WTC11 (cell line): ENCODE data around the gene DAPK1. TPM values are rescaled to one million over a fixed set of nuclear protein-coding genes. Genes with fewer than 3 reads are reported as not detected.

ENCODE experiments used
- ATAC-seq: fragments of 200-7000 bp; cut with Tn5 transposase; 2 replicates; pipeline ENCODE4 v1.10.0; 2021; ENCODE audit warnings: mild to moderate bottlenecking, moderate library complexity
- CTCF ChIA-PET: fragments of 300-600 bp; sonication (Branson Sonifier 250); formaldehyde crosslinking; loops from one replicate; lab custom pipeline; 2021; ENCODE audit warnings: antibody characterized with exemption; lab: Charles Lee
- POLR2A ChIA-PET: fragments of 350-600 bp; sonication (Branson Sonifier 250); formaldehyde crosslinking; loops from one replicate; lab custom pipeline; 2021; ENCODE audit warnings: antibody characterized with exemption; lab: Charles Lee
- DNase-seq: peaks from one replicate; pipeline ENCODE4 v3.0.0; 2021; ENCODE audit warnings: low spot score
- H3K27ac Mint-ChIP-seq: 2 replicates; pipeline ENCODE4 v1.8.0; 2021; ENCODE audit warnings: mixed read lengths
- H3K27me3 Mint-ChIP-seq: 2 replicates; pipeline ENCODE4 v1.8.0; 2021; ENCODE audit warnings: low read depth, mild to moderate bottlenecking, moderate library complexity, mixed read lengths
- H3K36me3 Mint-ChIP-seq: 2 replicates; pipeline ENCODE4 v1.8.0; 2021; ENCODE audit warnings: mixed read lengths
- H3K4me1 Mint-ChIP-seq: 2 replicates; pipeline ENCODE4 v1.8.0; 2022; ENCODE audit warnings: mixed read lengths
- H3K4me3 Mint-ChIP-seq: 2 replicates; pipeline ENCODE4 v1.8.0; 2021; ENCODE audit warnings: mild to moderate bottlenecking, moderate library complexity, mixed read lengths
- H3K9me3 Mint-ChIP-seq: 2 replicates; pipeline ENCODE4 v1.8.0; 2021; ENCODE audit warnings: mixed read lengths
- FOXK1 ChIP-seq: sonication (generic); formaldehyde crosslinking; IDR thresholded peaks from 2 replicates; pipeline ENCODE4 v1.8.0; 2022; ENCODE audit warnings: mild to moderate bottlenecking, moderate library complexity, missing genetic modification reagents
- GABPB1 ChIP-seq: sonication (generic); formaldehyde crosslinking; IDR thresholded peaks from 2 replicates; pipeline ENCODE4 v1.8.1; 2023; ENCODE audit warnings: mild to moderate bottlenecking, missing genetic modification reagents
- IRF2 ChIP-seq: sonication (generic); formaldehyde crosslinking; IDR thresholded peaks from 2 replicates; pipeline ENCODE4 v1.8.0; 2022; ENCODE audit warnings: low read depth, missing genetic modification reagents, borderline replicate concordance
- JAZF1 ChIP-seq: fragments of 250-450 bp; sonication (Bioruptor Pico); IDR thresholded peaks from 2 replicates; pipeline ENCODE4 v1.9.0; 2021; ENCODE audit warnings: moderate library complexity, mild to moderate bottlenecking, inconsistent platforms
- KAT7 ChIP-seq: sonication (generic); formaldehyde crosslinking; IDR thresholded peaks from 2 replicates; pipeline ENCODE4 v1.8.1; 2023; ENCODE audit warnings: missing genetic modification reagents, mild to moderate bottlenecking, borderline replicate concordance
- PRRX2 ChIP-seq: fragments of 250-450 bp; sonication (Bioruptor Pico); IDR thresholded peaks from 2 replicates; pipeline ENCODE4 v1.8.0; 2021; ENCODE audit warnings: mild to moderate bottlenecking
- RORB ChIP-seq: fragments of 250-450 bp; sonication (Bioruptor Pico); IDR thresholded peaks from 2 replicates; pipeline ENCODE4 v1.9.0; 2021; ENCODE audit warnings: mild to moderate bottlenecking
- SP1 ChIP-seq: sonication (generic); formaldehyde crosslinking; conservative IDR thresholded peaks from 2 replicates; pipeline ENCODE4 v1.8.1; 2022; ENCODE audit warnings: missing genetic modification reagents
- TEAD4 ChIP-seq: sonication (generic); formaldehyde crosslinking; IDR thresholded peaks from 2 replicates; pipeline ENCODE4 v1.8.0; 2022; ENCODE audit warnings: mild to moderate bottlenecking, missing genetic modification reagents
- ZBTB21 ChIP-seq: sonication (generic); formaldehyde crosslinking; IDR thresholded peaks from 2 replicates; pipeline ENCODE4 v1.8.1; 2023; ENCODE audit warnings: mild to moderate bottlenecking, missing genetic modification reagents, borderline replicate concordance
- ZNF121 ChIP-seq: sonication (generic); formaldehyde crosslinking; IDR thresholded peaks from 2 replicates; pipeline ENCODE4 v1.8.0; 2023; ENCODE audit warnings: missing genetic modification reagents
- ZNF317 ChIP-seq: sonication (generic); formaldehyde crosslinking; IDR thresholded peaks from 2 replicates; pipeline ENCODE4 v1.8.1; 2023; ENCODE audit warnings: low read depth, mild to moderate bottlenecking, moderate library complexity, missing genetic modification reagents, borderline replicate concordance
- total RNA-seq: library from RNA; stranded (reverse); gene quantifications from 3 replicates; pipeline ENCODE4 v1.2.3, GENCODE V29; 2021
- TF ChIP-seq, protein P1 (sequence below): sonication (generic); formaldehyde crosslinking; IDR thresholded peaks from 2 replicates; pipeline ENCODE4 v1.8.0; 2022; ENCODE audit warnings: missing genetic modification reagents
- TF ChIP-seq, protein P2 (sequence below): sonication (generic); formaldehyde crosslinking; IDR thresholded peaks from 2 replicates; pipeline ENCODE4 v1.8.1; 2023; ENCODE audit warnings: mild to moderate bottlenecking, missing genetic modification reagents, moderate library complexity
- TF ChIP-seq, protein P3 (sequence below): sonication (generic); formaldehyde crosslinking; conservative IDR thresholded peaks from 2 replicates; pipeline ENCODE4 v1.8.1; 2022; ENCODE audit warnings: mild to moderate bottlenecking, missing genetic modification reagents
- TF ChIP-seq, protein P4 (sequence below): sonication (generic); formaldehyde crosslinking; IDR thresholded peaks from 2 replicates; pipeline ENCODE4 v1.8.0; 2022; ENCODE audit warnings: mild to moderate bottlenecking, missing genetic modification reagents
- TF ChIP-seq, protein P5 (sequence below): fragments of 250-450 bp; sonication (Bioruptor Pico); IDR thresholded peaks from 2 replicates; pipeline ENCODE4 v2.1.2; 2022; ENCODE audit warnings: mild to moderate bottlenecking, moderate library complexity
- TF ChIP-seq, protein P6 (sequence below): sonication (generic); formaldehyde crosslinking; IDR thresholded peaks from 2 replicates; pipeline ENCODE4 v1.8.1; 2023; ENCODE audit warnings: mild to moderate bottlenecking, moderate library complexity, missing genetic modification reagents
- TF ChIP-seq, protein P7 (sequence below): sonication (generic); formaldehyde crosslinking; IDR thresholded peaks from 2 replicates; pipeline ENCODE4 v1.8.1; 2022; ENCODE audit warnings: mild to moderate bottlenecking, moderate library complexity, missing genetic modification reagents

Gene DAPK1
- total RNA-seq, 1 experiment from 2014 or later, result 129 TPM

DNA sequence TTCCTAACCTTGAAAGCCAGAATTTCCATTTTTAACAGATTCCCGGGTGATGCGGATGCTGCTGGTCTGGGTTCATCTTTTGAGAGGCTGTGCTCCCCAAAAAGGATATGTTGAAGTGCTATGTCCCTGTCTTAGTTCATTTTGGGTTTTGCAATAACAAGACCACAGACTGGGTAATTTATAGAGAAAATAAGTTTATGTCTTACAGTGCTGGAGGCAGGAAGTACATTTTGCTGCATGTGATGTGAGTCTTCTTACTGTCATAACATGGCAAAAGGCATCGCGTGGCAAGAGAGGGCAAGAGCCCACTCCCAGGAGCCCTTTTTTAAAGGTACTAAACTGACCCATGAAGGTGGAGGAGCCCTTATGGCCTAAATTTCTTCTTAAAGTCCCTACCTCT, 114.1 kb downstream of the DAPK1 start:
- no peak overlapping the region; the same call in 1 of the 2 replicates for H3K27ac Mint-ChIP-seq
- peaks cover 75% of the 10 kb centered on the region for H3K36me3 Mint-ChIP-seq
- ChIA-PET POLR2A (no interaction called here), CTCF (no interaction called here)
- TF ChIP-seq SP1 (CRISPR knock-in tag), result no peak
- H3K4me3 Mint-ChIP-seq, result no peak overlapping the region
- H3K27me3 Mint-ChIP-seq, result no peaks in the 10 kb centered on the region
- no peak for DNase-seq
- H3K4me1 Mint-ChIP-seq, result peaks cover 65% of the 10 kb centered on the region
- peaks cover 3% of the 10 kb centered on the region; the same call in 1 of the 2 replicates for H3K9me3 Mint-ChIP-seq
- no peak for ATAC-seq

DNA sequence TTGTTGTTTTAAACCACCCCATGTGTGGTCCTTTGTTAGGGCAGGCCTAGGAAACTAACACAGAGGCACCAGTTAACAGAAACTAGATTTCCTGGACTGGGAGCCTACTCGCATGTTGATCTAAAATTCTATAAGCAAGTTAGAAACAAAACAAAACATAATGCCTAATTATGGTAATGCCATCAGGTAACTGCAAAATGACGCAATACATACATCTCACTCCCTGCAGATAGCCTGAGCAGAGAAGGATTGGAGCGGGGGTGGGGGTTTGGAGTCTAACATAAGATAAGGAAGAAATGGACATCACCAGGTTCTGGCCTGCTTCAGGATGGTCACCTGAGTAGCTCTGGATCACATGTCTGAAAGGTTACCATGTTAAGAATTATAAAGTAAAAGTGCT, 114.9 kb downstream of the DAPK1 start:
- ChIA-PET CTCF (no interaction called here), POLR2A (no interaction called here)
- no peak for ATAC-seq
- no peaks in the 10 kb centered on the region for H3K27me3 Mint-ChIP-seq
- 0 out of 2 replicates have a peak overlapping the region, but pooled peaks have one; percentile 17 for H3K27ac Mint-ChIP-seq
- H3K4me3 Mint-ChIP-seq, result no peak overlapping the region
- peaks cover 62% of the 10 kb centered on the region for H3K4me1 Mint-ChIP-seq
- TF ChIP-seq RORB (CRISPR knock-in tag) (no peak), KAT7 (CRISPR knock-in tag) (no peak), PRRX2 (CRISPR knock-in tag) (no peak), JAZF1 (no peak), GABPB1 (CRISPR knock-in tag) (no peak), TEAD4 (CRISPR knock-in tag) (no peak), ZBTB21 (CRISPR knock-in tag) (no peak), FOXK1 (CRISPR knock-in tag) (no peak), ZNF317 (CRISPR knock-in tag) (no peak), IRF2 (CRISPR knock-in tag) (no peak), ZNF121 (no peak)
- TF ChIP-seq, protein P1, sequence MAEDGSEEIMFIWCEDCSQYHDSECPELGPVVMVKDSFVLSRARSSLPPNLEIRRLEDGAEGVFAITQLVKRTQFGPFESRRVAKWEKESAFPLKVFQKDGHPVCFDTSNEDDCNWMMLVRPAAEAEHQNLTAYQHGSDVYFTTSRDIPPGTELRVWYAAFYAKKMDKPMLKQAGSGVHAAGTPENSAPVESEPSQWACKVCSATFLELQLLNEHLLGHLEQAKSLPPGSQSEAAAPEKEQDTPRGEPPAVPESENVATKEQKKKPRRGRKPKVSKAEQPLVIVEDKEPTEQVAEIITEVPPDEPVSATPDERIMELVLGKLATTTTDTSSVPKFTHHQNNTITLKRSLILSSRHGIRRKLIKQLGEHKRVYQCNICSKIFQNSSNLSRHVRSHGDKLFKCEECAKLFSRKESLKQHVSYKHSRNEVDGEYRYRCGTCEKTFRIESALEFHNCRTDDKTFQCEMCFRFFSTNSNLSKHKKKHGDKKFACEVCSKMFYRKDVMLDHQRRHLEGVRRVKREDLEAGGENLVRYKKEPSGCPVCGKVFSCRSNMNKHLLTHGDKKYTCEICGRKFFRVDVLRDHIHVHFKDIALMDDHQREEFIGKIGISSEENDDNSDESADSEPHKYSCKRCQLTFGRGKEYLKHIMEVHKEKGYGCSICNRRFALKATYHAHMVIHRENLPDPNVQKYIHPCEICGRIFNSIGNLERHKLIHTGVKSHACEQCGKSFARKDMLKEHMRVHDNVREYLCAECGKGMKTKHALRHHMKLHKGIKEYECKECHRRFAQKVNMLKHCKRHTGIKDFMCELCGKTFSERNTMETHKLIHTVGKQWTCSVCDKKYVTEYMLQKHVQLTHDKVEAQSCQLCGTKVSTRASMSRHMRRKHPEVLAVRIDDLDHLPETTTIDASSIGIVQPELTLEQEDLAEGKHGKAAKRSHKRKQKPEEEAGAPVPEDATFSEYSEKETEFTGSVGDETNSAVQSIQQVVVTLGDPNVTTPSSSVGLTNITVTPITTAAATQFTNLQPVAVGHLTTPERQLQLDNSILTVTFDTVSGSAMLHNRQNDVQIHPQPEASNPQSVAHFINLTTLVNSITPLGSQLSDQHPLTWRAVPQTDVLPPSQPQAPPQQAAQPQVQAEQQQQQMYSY (CRISPR knock-in tag), result no peak
- TF ChIP-seq, protein P2, sequence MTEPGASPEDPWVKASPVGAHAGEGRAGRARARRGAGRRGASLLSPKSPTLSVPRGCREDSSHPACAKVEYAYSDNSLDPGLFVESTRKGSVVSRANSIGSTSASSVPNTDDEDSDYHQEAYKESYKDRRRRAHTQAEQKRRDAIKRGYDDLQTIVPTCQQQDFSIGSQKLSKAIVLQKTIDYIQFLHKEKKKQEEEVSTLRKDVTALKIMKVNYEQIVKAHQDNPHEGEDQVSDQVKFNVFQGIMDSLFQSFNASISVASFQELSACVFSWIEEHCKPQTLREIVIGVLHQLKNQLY, result no peak
- TF ChIP-seq, protein P3, sequence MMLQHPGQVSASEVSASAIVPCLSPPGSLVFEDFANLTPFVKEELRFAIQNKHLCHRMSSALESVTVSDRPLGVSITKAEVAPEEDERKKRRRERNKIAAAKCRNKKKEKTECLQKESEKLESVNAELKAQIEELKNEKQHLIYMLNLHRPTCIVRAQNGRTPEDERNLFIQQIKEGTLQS (CRISPR knock-in tag), result no peak
- TF ChIP-seq, protein P4, sequence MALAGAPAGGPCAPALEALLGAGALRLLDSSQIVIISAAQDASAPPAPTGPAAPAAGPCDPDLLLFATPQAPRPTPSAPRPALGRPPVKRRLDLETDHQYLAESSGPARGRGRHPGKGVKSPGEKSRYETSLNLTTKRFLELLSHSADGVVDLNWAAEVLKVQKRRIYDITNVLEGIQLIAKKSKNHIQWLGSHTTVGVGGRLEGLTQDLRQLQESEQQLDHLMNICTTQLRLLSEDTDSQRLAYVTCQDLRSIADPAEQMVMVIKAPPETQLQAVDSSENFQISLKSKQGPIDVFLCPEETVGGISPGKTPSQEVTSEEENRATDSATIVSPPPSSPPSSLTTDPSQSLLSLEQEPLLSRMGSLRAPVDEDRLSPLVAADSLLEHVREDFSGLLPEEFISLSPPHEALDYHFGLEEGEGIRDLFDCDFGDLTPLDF, result no peak
- TF ChIP-seq, protein P5, sequence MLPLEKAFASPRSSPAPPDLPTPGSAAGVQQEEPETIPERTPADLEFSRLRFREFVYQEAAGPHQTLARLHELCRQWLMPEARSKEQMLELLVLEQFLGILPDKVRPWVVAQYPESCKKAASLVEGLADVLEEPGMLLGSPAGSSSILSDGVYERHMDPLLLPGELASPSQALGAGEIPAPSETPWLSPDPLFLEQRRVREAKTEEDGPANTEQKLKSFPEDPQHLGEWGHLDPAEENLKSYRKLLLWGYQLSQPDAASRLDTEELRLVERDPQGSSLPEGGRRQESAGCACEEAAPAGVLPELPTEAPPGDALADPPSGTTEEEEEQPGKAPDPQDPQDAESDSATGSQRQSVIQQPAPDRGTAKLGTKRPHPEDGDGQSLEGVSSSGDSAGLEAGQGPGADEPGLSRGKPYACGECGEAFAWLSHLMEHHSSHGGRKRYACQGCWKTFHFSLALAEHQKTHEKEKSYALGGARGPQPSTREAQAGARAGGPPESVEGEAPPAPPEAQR (CRISPR knock-in tag), result no peak
- TF ChIP-seq, protein P6, sequence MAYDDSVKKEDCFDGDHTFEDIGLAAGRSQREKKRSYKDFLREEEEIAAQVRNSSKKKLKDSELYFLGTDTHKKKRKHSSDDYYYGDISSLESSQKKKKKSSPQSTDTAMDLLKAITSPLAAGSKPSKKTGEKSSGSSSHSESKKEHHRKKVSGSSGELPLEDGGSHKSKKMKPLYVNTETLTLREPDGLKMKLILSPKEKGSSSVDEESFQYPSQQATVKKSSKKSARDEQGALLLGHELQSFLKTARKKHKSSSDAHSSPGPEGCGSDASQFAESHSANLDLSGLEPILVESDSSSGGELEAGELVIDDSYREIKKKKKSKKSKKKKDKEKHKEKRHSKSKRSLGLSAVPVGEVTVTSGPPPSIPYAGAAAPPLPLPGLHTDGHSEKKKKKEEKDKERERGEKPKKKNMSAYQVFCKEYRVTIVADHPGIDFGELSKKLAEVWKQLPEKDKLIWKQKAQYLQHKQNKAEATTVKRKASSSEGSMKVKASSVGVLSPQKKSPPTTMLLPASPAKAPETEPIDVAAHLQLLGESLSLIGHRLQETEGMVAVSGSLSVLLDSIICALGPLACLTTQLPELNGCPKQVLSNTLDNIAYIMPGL (CRISPR knock-in tag), result no peak
- TF ChIP-seq, protein P7, sequence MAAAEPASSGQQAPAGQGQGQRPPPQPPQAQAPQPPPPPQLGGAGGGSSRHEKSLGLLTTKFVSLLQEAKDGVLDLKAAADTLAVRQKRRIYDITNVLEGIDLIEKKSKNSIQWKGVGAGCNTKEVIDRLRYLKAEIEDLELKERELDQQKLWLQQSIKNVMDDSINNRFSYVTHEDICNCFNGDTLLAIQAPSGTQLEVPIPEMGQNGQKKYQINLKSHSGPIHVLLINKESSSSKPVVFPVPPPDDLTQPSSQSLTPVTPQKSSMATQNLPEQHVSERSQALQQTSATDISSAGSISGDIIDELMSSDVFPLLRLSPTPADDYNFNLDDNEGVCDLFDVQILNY, result no peak
- H3K36me3 Mint-ChIP-seq, result peaks cover 75% of the 10 kb centered on the region
- no peak for DNase-seq
- H3K9me3 Mint-ChIP-seq, result peaks cover 8% of the 10 kb centered on the region
